ENCODE measurements around the gene COL7A1. TPM values are rescaled to one million over a fixed set of nuclear protein-coding genes. Genes with fewer than 3 reads are reported as not detected.

The COL7A1 gene
- total RNA-seq, 1 experiment from 2014 or later: 5.2 TPM

DNA sequence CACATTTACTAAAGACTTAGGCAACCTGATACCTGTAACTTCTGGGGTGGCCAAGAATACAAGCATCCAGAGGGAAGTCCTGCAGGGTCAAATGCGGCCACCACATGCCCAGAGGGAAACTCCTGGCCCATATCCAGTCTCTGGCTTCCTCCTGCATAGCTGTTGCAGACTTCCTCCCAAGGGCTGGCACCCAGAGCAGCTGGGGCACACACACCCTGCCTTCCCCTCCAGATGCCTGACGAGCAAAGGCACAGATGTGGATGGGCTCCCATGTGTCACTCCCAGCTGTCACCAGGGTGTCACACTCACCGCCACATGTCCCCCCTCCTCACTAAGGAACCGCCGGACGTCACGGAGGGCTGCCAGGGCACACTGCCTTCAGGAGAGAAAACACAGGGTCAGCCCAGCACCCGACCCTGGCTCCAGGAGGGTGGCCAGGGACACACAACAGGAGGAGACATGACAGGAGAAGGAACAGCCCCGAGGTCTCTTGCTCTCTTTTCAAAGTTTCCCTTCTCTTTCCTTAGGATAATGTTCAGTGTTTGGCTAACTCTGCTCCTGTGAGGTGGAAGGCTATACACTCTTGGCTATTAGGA, 51.8 kb downstream of the COL7A1 start:
- ChIA-PET CTCF (no interaction called here), POLR2A (no interaction called here)
- Mint-ChIP-seq H3K27me3 (ENCODE audit: insufficient read depth, unreplicated experiment) (no peaks in the 10 kb centered on the region), H3K4me1 (ENCODE audit: low read depth, unreplicated experiment) (no peaks in the 10 kb centered on the region), H3K36me3 (ENCODE audit: insufficient read depth, unreplicated experiment) (peaks cover 6% of the 10 kb centered on the region), H3K9me3 (ENCODE audit: unreplicated experiment) (no peaks in the 10 kb centered on the region), H3K4me3 (ENCODE audit: unreplicated experiment) (no peak overlapping the region), H3K27ac (ENCODE audit: unreplicated experiment) (no peak overlapping the region)
- BruUV-seq (replicated peaks): no TSS peak
- Histone ChIP-seq H3K36me3 (ENCODE audit: control insufficient read depth, insufficient read depth, low read length) (peaks cover 2% of the 10 kb centered on the region), H3K4me1 (no peaks in the 10 kb centered on the region), H3K27me3 (replicated peaks; ENCODE audit: control insufficient read depth, insufficient read depth, low read length) (no peaks in the 10 kb centered on the region), H3K9me3 (no peaks in the 10 kb centered on the region), H3K4me3 (ENCODE audit: low read depth, low read length) (no peak overlapping the region)
- TF ChIP-seq, protein P1, sequence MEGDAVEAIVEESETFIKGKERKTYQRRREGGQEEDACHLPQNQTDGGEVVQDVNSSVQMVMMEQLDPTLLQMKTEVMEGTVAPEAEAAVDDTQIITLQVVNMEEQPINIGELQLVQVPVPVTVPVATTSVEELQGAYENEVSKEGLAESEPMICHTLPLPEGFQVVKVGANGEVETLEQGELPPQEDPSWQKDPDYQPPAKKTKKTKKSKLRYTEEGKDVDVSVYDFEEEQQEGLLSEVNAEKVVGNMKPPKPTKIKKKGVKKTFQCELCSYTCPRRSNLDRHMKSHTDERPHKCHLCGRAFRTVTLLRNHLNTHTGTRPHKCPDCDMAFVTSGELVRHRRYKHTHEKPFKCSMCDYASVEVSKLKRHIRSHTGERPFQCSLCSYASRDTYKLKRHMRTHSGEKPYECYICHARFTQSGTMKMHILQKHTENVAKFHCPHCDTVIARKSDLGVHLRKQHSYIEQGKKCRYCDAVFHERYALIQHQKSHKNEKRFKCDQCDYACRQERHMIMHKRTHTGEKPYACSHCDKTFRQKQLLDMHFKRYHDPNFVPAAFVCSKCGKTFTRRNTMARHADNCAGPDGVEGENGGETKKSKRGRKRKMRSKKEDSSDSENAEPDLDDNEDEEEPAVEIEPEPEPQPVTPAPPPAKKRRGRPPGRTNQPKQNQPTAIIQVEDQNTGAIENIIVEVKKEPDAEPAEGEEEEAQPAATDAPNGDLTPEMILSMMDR (IDR thresholded peaks at IDR 0.05; ENCODE audit: insufficient read depth in 1 of 2, low read depth in 1 of 2, low read length in 1 of 2, severe bottlenecking in 1 of 2, unreplicated experiment in 1 of 2): no peak
- DNase-seq: no peak
- intact Hi-C loops (cut with micrococcal nuclease; ENCODE audit: unreplicated experiment): no loop called here

- no peak for DNase-seq
- Histone ChIP-seq H3K4me3 (ENCODE audit: low read depth, low read length) (no peak overlapping the region), H3K9me3 (no peaks in the 10 kb centered on the region), H3K27me3 (replicated peaks; ENCODE audit: control insufficient read depth, insufficient read depth, low read length) (no peaks in the 10 kb centered on the region), H3K36me3 (ENCODE audit: control insufficient read depth, insufficient read depth, low read length) (peaks cover 3% of the 10 kb centered on the region), H3K4me1 (no peaks in the 10 kb centered on the region)
- Mint-ChIP-seq H3K27ac (ENCODE audit: unreplicated experiment) (no peak overlapping the region), H3K27me3 (ENCODE audit: insufficient read depth, unreplicated experiment) (no peaks in the 10 kb centered on the region), H3K9me3 (ENCODE audit: unreplicated experiment) (no peaks in the 10 kb centered on the region), H3K36me3 (ENCODE audit: insufficient read depth, unreplicated experiment) (peaks cover 20% of the 10 kb centered on the region), H3K4me1 (ENCODE audit: low read depth, unreplicated experiment) (no peaks in the 10 kb centered on the region), H3K4me3 (ENCODE audit: unreplicated experiment) (no peak overlapping the region)
- ChIA-PET POLR2A (no interaction called here), CTCF (no interaction called here)
- no TSS peak for BruUV-seq (replicated peaks)
- TF ChIP-seq, protein P1 (IDR thresholded peaks at IDR 0.05; ENCODE audit: insufficient read depth in 1 of 2, low read depth in 1 of 2, low read length in 1 of 2, severe bottlenecking in 1 of 2, unreplicated experiment in 1 of 2): no peak
- intact Hi-C loops (cut with micrococcal nuclease; ENCODE audit: unreplicated experiment): no loop called here
Measured at GRCh38 chr3:48538451-48538850, 56.7 kb downstream of the COL7A1 start.

- no peak overlapping the region for H3K27ac Mint-ChIP-seq (ENCODE audit: unreplicated experiment)
- no TSS peak for BruUV-seq (replicated peaks)
- H3K27me3 Mint-ChIP-seq (ENCODE audit: insufficient read depth, unreplicated experiment): no peaks in the 10 kb centered on the region
- Histone ChIP-seq H3K27me3 (replicated peaks; ENCODE audit: control insufficient read depth, insufficient read depth, low read length) (no peaks in the 10 kb centered on the region), H3K4me1 (no peaks in the 10 kb centered on the region), H3K9me3 (no peaks in the 10 kb centered on the region), H3K4me3 (ENCODE audit: low read depth, low read length) (no peak overlapping the region), H3K36me3 (ENCODE audit: control insufficient read depth, insufficient read depth, low read length) (peaks cover 3% of the 10 kb centered on the region)
- TF ChIP-seq, protein P1 (IDR thresholded peaks at IDR 0.05; ENCODE audit: insufficient read depth in 1 of 2, low read depth in 1 of 2, low read length in 1 of 2, severe bottlenecking in 1 of 2, unreplicated experiment in 1 of 2): no peak
- peaks cover 15% of the 10 kb centered on the region for H3K36me3 Mint-ChIP-seq (ENCODE audit: insufficient read depth, unreplicated experiment)
- CTCF ChIA-PET: no interaction called here
- POLR2A ChIA-PET: interaction anchor here (0.7 kb wide), 1 partner anchor 90 kb away, joined by 8 read pairs; the partner anchor contains the start of gene ATRIP
- H3K4me1 Mint-ChIP-seq (ENCODE audit: low read depth, unreplicated experiment): no peaks in the 10 kb centered on the region
- intact Hi-C loops (cut with micrococcal nuclease; ENCODE audit: unreplicated experiment): no loop called here
- no peak for DNase-seq
- no peak overlapping the region for H3K4me3 Mint-ChIP-seq (ENCODE audit: unreplicated experiment)
- no peaks in the 10 kb centered on the region for H3K9me3 Mint-ChIP-seq (ENCODE audit: unreplicated experiment)
Measured at GRCh38 chr3:48536785-48537184, 58.3 kb downstream of the COL7A1 start.

All from Caco-2 (cell line).